ENCODE results near the gene CENPN.
A peak's percentile ranks its signal among the peaks of the same experiment; 100 is the strongest.

CENPN gene

GRCh38 chr16:81077076-81077940, 70.3 kb downstream of the CENPN start, which contains the start of gene C16orf46:
Gene C16orf46, minus strand, starts transcription at chr16:81077238. Its CDS starts 13,283 bp downstream, at chr16:81063955.
- peak; percentile 99 for DNase-seq (ENCODE audit: low spot score)

- no peak for DNase-seq (ENCODE audit: low spot score)
Observed at GRCh38 chr16:81080233-81080632, 73.2 kb downstream of the CENPN start.

- no peak for DNase-seq (ENCODE audit: low spot score)
Observed at GRCh38 chr16:81081014-81081413, 74.0 kb downstream of the CENPN start.
